ENCODE results near the gene EEF2K.

- TF ChIP-seq CTCF (IDR thresholded peaks at IDR 0.05) (no peak), POLR2A (IDR thresholded peaks at IDR 0.05) (no peak), EP300 (IDR thresholded peaks at IDR 0.05) (no peak)
These were observed 111.5 kb downstream of the EEF2K start for GRCh38 chr16:22317625-22318024.

Data from tibial nerve (tissue), 4 donors.